DND-41 (cell line): ENCODE measurements around the gene CLTA.

Source experiments
- ATAC-seq: fragments of 200-7000 bp; cut with Tn5 transposase; 3 replicates; pipeline ENCODE4 v1.9.1; 2021; ENCODE audit warnings: low read depth; ENCODE audit not compliant: insufficient read depth
- DNase-seq: peaks from one replicate; pipeline ENCODE4 v3.0.0-alpha.2; 2020
- H2AFZ ChIP-seq: 2 replicates; pipeline ENCODE4 v1.6.0; 2012; ENCODE audit warnings: low read depth, low read length
- H3K27ac ChIP-seq: 2 replicates; pipeline ENCODE4 v1.5.1; 2012; ENCODE audit warnings: low read length, inconsistent platforms
- H3K27me3 ChIP-seq: fragments of 200-600 bp; sonication (generic); 2 replicates; pipeline ENCODE4 v1.6.0; 2012; ENCODE audit warnings: low read length, mild to moderate bottlenecking, inconsistent platforms; ENCODE audit not compliant: insufficient read depth, poor library complexity
- H3K36me3 ChIP-seq: 2 replicates; pipeline ENCODE4 v1.5.1; 2012; ENCODE audit warnings: low read length, inconsistent platforms; ENCODE audit not compliant: insufficient read depth
- H3K4me1 ChIP-seq: 2 replicates; pipeline ENCODE4 v1.5.1; 2012; ENCODE audit warnings: mild to moderate bottlenecking, low read length; ENCODE audit not compliant: insufficient read depth
- H3K4me2 ChIP-seq: 2 replicates; pipeline ENCODE4 v1.6.0; 2012; ENCODE audit warnings: mild to moderate bottlenecking, moderate library complexity, low read length, inconsistent platforms; ENCODE audit not compliant: insufficient read depth
- H3K4me3 ChIP-seq, 2 experiments: fragments of 200-600 bp in 1 of 2; shearing (Covaris generic) in 1 of 2; 2 replicates each; pipeline ENCODE4 v1.5.1; 2012 to 2016; ENCODE audit warnings: inconsistent platforms in 2 of 2, low read length in 2 of 2, mild to moderate bottlenecking in 2 of 2, low read depth in 1 of 2, moderate library complexity in 1 of 2
- H3K79me2 ChIP-seq: 2 replicates; pipeline ENCODE4 v1.6.0; 2012; ENCODE audit warnings: low read length, inconsistent platforms; ENCODE audit not compliant: insufficient read depth
- H3K9ac ChIP-seq: 2 replicates; pipeline ENCODE4 v1.6.0; 2012; ENCODE audit warnings: low read depth, mild to moderate bottlenecking, inconsistent platforms, low read length, moderate library complexity
- H3K9me3 ChIP-seq: 2 replicates; pipeline ENCODE4 v1.5.1; 2012; ENCODE audit warnings: low read length, moderate library complexity, mild to moderate bottlenecking, inconsistent platforms; ENCODE audit not compliant: insufficient read depth, severe bottlenecking
- H4K20me1 ChIP-seq: 2 replicates; pipeline ENCODE4 v1.6.0; 2012; ENCODE audit warnings: low read length; ENCODE audit not compliant: insufficient read depth
- EZH2 ChIP-seq: IDR thresholded peaks from 3 replicates; pipeline ENCODE4 v1.6.1; 2012; ENCODE audit warnings: borderline replicate concordance, low read depth, mild to moderate bottlenecking, moderate library complexity, low read length, inconsistent platforms; ENCODE audit not compliant: severe bottlenecking
- TF ChIP-seq, protein P1 (sequence below): IDR thresholded peaks from 2 replicates; pipeline ENCODE4 v1.5.1; 2012; ENCODE audit warnings: borderline replicate concordance, low read length, moderate library complexity, mild to moderate bottlenecking; ENCODE audit not compliant: poor library complexity, severe bottlenecking; ENCODE audit errors: extremely low read depth

Gene CLTA

GRCh38 chr9:36189976-36190375, 745 bp upstream of the CLTA start:
- no peaks in the 10 kb centered on the region for H3K9me3 ChIP-seq
- H3K79me2 ChIP-seq, result peaks cover 47% of the 10 kb centered on the region
- H3K4me3 ChIP-seq, result peak overlapping the region; percentile 54 to 96
- H3K4me1 ChIP-seq, result peaks cover 37% of the 10 kb centered on the region
- no peaks in the 10 kb centered on the region for H3K27me3 ChIP-seq
- H2AFZ ChIP-seq, result peak overlapping the region; percentile 97
- H3K27ac ChIP-seq, result peak overlapping the region; percentile 97
- no peak for DNase-seq
- TF ChIP-seq, protein P1, sequence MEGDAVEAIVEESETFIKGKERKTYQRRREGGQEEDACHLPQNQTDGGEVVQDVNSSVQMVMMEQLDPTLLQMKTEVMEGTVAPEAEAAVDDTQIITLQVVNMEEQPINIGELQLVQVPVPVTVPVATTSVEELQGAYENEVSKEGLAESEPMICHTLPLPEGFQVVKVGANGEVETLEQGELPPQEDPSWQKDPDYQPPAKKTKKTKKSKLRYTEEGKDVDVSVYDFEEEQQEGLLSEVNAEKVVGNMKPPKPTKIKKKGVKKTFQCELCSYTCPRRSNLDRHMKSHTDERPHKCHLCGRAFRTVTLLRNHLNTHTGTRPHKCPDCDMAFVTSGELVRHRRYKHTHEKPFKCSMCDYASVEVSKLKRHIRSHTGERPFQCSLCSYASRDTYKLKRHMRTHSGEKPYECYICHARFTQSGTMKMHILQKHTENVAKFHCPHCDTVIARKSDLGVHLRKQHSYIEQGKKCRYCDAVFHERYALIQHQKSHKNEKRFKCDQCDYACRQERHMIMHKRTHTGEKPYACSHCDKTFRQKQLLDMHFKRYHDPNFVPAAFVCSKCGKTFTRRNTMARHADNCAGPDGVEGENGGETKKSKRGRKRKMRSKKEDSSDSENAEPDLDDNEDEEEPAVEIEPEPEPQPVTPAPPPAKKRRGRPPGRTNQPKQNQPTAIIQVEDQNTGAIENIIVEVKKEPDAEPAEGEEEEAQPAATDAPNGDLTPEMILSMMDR, result no peak
- no peak for TF ChIP-seq EZH2
- H3K9ac ChIP-seq, result peak overlapping the region; percentile 92
- peaks cover 30% of the 10 kb centered on the region for H4K20me1 ChIP-seq
- peaks cover 21% of the 10 kb centered on the region for H3K36me3 ChIP-seq
- H3K4me2 ChIP-seq, result peak overlapping the region; percentile 81
- ATAC-seq, result no peak

- Histone ChIP-seq H3K9me3 (no peaks in the 10 kb centered on the region), H3K36me3 (peaks cover 21% of the 10 kb centered on the region), H2AFZ (peak overlapping the region; percentile 79), H3K4me2 (peak overlapping the region; percentile 81), H3K4me1 (peaks cover 38% of the 10 kb centered on the region), H3K4me3 (peak overlapping the region; percentile 54 to 96), H3K79me2 (peaks cover 58% of the 10 kb centered on the region), H3K27me3 (no peaks in the 10 kb centered on the region), H3K27ac (peak overlapping the region; percentile 89), H3K9ac (peak overlapping the region; percentile 92), H4K20me1 (peaks cover 35% of the 10 kb centered on the region)
- ATAC-seq, result peak; percentile 4; the same call in 1 of the 3 replicates
- DNase-seq, result peak; percentile 49
- TF ChIP-seq EZH2, result no peak
- TF ChIP-seq, protein P1, result no peak
Measured at GRCh38 chr9:36191290-36191645, 547 bp downstream of the CLTA start.

- H4K20me1 ChIP-seq, result peaks cover 36% of the 10 kb centered on the region
- H3K79me2 ChIP-seq, result peaks cover 62% of the 10 kb centered on the region
- no peaks in the 10 kb centered on the region for H3K9me3 ChIP-seq
- ATAC-seq (no peak), DNase-seq (no peak)
- peaks cover 38% of the 10 kb centered on the region for H3K4me1 ChIP-seq
- peaks cover 25% of the 10 kb centered on the region for H3K36me3 ChIP-seq
- H3K4me2 ChIP-seq, result peak overlapping the region; percentile 81
- TF ChIP-seq, protein P1, result no peak
- no peak for TF ChIP-seq EZH2
- no peaks in the 10 kb centered on the region for H3K27me3 ChIP-seq
- H2AFZ ChIP-seq, result no peak overlapping the region
- peak overlapping the region; percentile 54 to 96 for H3K4me3 ChIP-seq
- H3K27ac ChIP-seq, result peak overlapping the region; percentile 89
- peak overlapping the region; percentile 92 for H3K9ac ChIP-seq
Measured at GRCh38 chr9:36191686-36192085, 965 bp downstream of the CLTA start.
